RWPE2 (cell line): ENCODE data around the gene CHST11.
A peak's percentile ranks its signal among the peaks of the same experiment; 100 is the strongest.

Experiments used
- ATAC-seq: fragments of 200-7000 bp; cut with Tn5 transposase; 3 replicates; pipeline ENCODE4 v1.9.1; 2021; ENCODE audit warnings: low read depth
- DNase-seq: peaks from one replicate; pipeline ENCODE4 v3.0.0-alpha.2; 2020; ENCODE audit warnings: low spot score
- H3K27ac ChIP-seq: fragments of 450-650 bp; 2 replicates; pipeline ENCODE4 v1.5.1; 2017; ENCODE audit warnings: mild to moderate bottlenecking; ENCODE audit not compliant: poor library complexity, severe bottlenecking
- H3K27me3 ChIP-seq: fragments of 250-450 bp; sonication (Bioruptor Pico); 2 replicates; pipeline ENCODE4 v1.5.1; 2021; ENCODE audit warnings: mild to moderate bottlenecking, moderate library complexity; ENCODE audit not compliant: insufficient read depth, poor library complexity, severe bottlenecking
- H3K36me3 ChIP-seq: fragments of 250-450 bp; sonication (Bioruptor Pico); 2 replicates; pipeline ENCODE4 v1.5.1; 2020; ENCODE audit warnings: low read depth, mild to moderate bottlenecking, moderate library complexity
- H3K4me1 ChIP-seq: fragments of 250-450 bp; sonication (Bioruptor Pico); 2 replicates; pipeline ENCODE4 v1.5.1; 2021; ENCODE audit warnings: mild to moderate bottlenecking, moderate library complexity; ENCODE audit not compliant: insufficient read depth, poor library complexity, severe bottlenecking
- H3K4me3 ChIP-seq: fragments of 250-450 bp; sonication (Bioruptor Pico); 2 replicates; pipeline ENCODE4 v1.5.1; 2021; ENCODE audit warnings: mild to moderate bottlenecking, moderate library complexity; ENCODE audit not compliant: severe bottlenecking
- H3K9me3 ChIP-seq: fragments of 250-450 bp; sonication (Bioruptor Pico); 2 replicates; pipeline ENCODE4 v1.5.1; 2021; ENCODE audit warnings: mild to moderate bottlenecking, moderate library complexity; ENCODE audit not compliant: severe bottlenecking
- TF ChIP-seq, protein P1 (sequence below): fragments of 450-650 bp; IDR thresholded peaks from one replicate; pipeline ENCODE4 v1.5.1; 2017; ENCODE audit warnings: mild to moderate bottlenecking, moderate library complexity; ENCODE audit not compliant: poor library complexity, severe bottlenecking

The CHST11 gene

DNA sequence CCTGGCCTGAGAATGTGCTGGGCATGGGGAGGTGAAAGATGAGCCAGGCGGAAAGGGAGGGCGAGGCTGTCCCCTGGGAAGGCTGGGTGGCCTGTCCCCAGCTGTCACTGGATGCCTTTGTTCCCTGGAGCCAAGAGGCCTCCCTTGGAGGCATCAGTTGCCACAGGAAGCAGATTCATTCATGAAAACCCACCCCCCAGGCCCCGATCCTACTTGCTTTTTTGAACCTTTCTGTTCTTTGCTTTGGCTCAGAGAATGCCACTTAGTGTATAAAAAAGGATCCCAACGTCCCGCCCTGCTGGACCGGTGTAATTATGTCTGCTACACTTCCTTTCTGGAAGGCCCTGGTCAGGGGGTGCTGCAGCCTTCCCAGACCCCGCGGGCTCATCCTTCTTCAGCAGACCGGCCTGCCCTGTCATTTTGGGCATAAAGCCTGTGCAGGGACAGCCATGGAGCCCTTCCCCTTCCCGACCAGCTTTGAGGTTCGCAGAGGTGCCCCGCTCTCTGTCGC is 281.1 kb downstream of the CHST11 start:
- Histone ChIP-seq H3K4me1 (peaks cover 10% of the 10 kb centered on the region), H3K4me3 (no peak overlapping the region), H3K27ac (peak overlapping the region; percentile 5), H3K27me3 (no peaks in the 10 kb centered on the region), H3K36me3 (no peaks in the 10 kb centered on the region), H3K9me3 (no peaks in the 10 kb centered on the region)
- ATAC-seq (no peak), DNase-seq (no peak)
- TF ChIP-seq, protein P1, sequence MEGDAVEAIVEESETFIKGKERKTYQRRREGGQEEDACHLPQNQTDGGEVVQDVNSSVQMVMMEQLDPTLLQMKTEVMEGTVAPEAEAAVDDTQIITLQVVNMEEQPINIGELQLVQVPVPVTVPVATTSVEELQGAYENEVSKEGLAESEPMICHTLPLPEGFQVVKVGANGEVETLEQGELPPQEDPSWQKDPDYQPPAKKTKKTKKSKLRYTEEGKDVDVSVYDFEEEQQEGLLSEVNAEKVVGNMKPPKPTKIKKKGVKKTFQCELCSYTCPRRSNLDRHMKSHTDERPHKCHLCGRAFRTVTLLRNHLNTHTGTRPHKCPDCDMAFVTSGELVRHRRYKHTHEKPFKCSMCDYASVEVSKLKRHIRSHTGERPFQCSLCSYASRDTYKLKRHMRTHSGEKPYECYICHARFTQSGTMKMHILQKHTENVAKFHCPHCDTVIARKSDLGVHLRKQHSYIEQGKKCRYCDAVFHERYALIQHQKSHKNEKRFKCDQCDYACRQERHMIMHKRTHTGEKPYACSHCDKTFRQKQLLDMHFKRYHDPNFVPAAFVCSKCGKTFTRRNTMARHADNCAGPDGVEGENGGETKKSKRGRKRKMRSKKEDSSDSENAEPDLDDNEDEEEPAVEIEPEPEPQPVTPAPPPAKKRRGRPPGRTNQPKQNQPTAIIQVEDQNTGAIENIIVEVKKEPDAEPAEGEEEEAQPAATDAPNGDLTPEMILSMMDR: no peak

DNA sequence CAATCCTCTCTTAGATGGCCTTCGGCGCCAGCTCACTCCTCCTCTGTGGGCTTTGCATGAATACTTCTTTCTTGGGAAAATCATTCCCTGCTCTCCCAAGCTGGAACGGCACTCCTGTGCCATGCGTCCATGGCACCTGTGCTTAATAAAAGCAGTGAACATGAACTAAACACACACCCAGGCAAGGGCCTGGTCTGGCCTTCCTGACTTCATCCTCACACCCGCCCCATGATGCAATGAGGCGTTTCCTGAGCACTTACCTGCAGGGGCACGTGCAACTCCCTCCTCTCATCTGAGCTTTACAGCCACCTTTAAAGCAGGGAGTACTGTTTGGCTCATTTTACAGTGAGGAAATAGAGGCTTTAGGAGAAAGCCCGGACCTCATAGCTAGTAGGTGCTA is 281.6 kb downstream of the CHST11 start:
- H3K4me1 ChIP-seq: peaks cover 10% of the 10 kb centered on the region
- no peaks in the 10 kb centered on the region for H3K36me3 ChIP-seq
- DNase-seq (no peak), ATAC-seq (peak; percentile 93)
- H3K27ac ChIP-seq: peak overlapping the region; percentile 5
- TF ChIP-seq, protein P1: no peak
- H3K27me3 ChIP-seq: no peaks in the 10 kb centered on the region
- H3K4me3 ChIP-seq: no peak overlapping the region
- no peaks in the 10 kb centered on the region for H3K9me3 ChIP-seq

DNA sequence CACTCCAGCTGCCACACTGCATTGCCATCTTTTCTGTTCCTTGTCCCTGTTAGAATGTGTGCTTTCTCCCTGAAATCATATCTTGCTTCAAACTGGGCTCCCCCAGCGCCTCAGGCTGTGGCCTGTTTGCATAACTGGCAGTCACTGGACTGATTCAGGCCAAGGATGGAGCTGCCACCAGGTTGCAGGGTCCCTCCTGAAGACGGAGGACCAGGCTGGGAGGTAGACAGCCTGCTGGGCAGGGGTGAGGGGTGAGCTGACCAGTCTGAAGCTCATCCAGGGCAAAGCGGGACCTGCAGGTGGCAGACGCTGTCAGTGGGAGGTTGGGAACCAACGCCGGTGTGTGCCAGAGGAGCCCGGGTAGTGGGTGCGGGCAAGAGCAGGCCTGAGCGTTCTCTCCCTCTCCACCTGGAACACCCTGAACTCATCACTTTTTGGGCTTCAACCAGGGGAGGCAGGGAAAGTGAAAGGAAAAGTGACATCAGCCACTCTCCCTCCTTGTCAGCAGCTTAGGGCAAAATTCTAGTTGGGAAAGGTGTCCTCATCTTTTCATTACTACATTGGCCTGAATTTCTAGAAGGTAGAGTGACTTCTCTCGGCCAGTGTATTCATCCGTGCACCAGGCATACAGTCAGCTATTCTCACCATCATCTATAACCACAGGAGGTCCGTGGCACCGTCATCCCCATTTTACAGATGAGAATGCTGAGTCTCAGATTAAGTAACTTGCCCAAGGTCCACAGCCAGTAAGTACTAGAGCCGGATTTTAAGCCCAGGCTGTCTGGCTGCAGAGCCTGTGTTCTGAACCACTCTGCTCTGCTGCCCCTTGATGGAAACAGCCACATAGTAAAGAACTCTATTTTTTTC is 282.3 kb downstream of the CHST11 start:
- Histone ChIP-seq H3K4me3 (no peak overlapping the region), H3K4me1 (peaks cover 10% of the 10 kb centered on the region), H3K27me3 (no peaks in the 10 kb centered on the region), H3K36me3 (no peaks in the 10 kb centered on the region), H3K27ac (peak overlapping the region; percentile 5), H3K9me3 (no peaks in the 10 kb centered on the region)
- ATAC-seq (no peak; the same call in 2 of the 3 replicates), DNase-seq (no peak)
- TF ChIP-seq, protein P1: no peak

DNA sequence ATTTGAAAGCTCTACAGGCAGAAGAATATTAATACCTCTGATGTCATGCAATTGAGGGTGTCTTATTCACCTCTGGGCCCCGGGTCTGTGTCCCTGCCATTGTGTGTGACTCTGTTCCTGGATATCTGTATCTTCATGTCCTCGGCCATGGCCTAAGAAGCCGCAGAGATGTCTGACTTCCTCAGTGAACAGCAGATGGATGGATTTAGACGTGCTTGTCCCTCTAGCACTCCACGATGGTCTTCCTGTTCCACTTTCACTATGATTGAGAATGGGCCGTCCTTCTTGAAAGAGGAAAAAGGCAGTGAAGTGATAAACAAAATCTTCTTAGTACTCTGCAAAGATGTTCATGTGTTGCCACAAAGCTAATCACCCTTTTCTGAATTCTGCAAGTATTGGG is 283.9 kb downstream of the CHST11 start:
- peaks cover 10% of the 10 kb centered on the region for H3K4me1 ChIP-seq
- no peaks in the 10 kb centered on the region for H3K9me3 ChIP-seq
- H3K27ac ChIP-seq: no peak overlapping the region
- no peak for ATAC-seq
- no peaks in the 10 kb centered on the region for H3K36me3 ChIP-seq
- H3K4me3 ChIP-seq: no peak overlapping the region
- TF ChIP-seq, protein P1: no peak
- no peaks in the 10 kb centered on the region for H3K27me3 ChIP-seq
- no peak for DNase-seq

DNA sequence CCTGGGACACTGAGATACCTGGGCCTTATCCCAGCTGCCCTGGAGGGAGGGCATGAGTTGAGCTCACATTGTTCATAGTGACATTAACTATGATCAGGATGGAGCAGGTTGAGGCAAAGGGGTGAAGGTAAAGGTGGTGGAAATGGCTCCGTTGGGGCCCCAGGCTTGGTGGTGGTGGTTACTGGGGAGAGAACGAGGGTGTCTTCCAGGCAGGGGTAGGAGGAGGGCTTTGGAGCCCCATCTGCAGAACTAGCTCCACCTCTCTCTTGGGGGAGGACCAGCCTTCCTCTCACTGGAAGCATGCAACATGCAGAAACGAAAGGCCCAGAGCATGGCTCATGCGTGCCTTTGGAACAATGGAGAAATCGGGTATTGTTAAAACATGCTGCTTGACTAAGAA is 284.3 kb downstream of the CHST11 start:
- ATAC-seq (no peak), DNase-seq (no peak)
- Histone ChIP-seq H3K36me3 (no peaks in the 10 kb centered on the region), H3K4me3 (no peak overlapping the region), H3K27me3 (no peaks in the 10 kb centered on the region), H3K4me1 (peaks cover 10% of the 10 kb centered on the region), H3K9me3 (no peaks in the 10 kb centered on the region), H3K27ac (no peak overlapping the region)
- TF ChIP-seq, protein P1: no peak
